ENCODE measurements around the gene ARHGEF11.

ARHGEF11 gene

GRCh38 chr1:156906206-156906906 lies 139.2 kb downstream of the ARHGEF11 start:
- DNase-seq, result no peak

GRCh38 chr1:156905651-156906050 lies 139.9 kb downstream of the ARHGEF11 start:
- no peak for DNase-seq

GRCh38 chr1:156905176-156905575 lies 140.4 kb downstream of the ARHGEF11 start:
- DNase-seq, result no peak

GRCh38 chr1:156904187-156904959 lies 141.2 kb downstream of the ARHGEF11 start:
- no peak for DNase-seq

- no peak for DNase-seq
These were observed 142.0 kb downstream of the ARHGEF11 start for GRCh38 chr1:156903328-156904091.

GRCh38 chr1:156901966-156902915 lies 143.3 kb downstream of the ARHGEF11 start:
- no peak for DNase-seq

- DNase-seq, result no peak
These were observed 144.0 kb downstream of the ARHGEF11 start for GRCh38 chr1:156901590-156901900.

- DNase-seq, result no peak
These were observed 144.5 kb downstream of the ARHGEF11 start for GRCh38 chr1:156900896-156901589.

GRCh38 chr1:156899956-156900718 lies 145.4 kb downstream of the ARHGEF11 start:
- DNase-seq, result no peak

- DNase-seq, result no peak
These were observed 146.4 kb downstream of the ARHGEF11 start for GRCh38 chr1:156898971-156899664.

GRCh38 chr1:156898161-156898566 lies 147.4 kb downstream of the ARHGEF11 start:
- no peak for DNase-seq

GRCh38 chr1:156897078-156897825 lies 148.3 kb downstream of the ARHGEF11 start:
- no peak for DNase-seq

- no peak for DNase-seq
These were observed 149.0 kb downstream of the ARHGEF11 start for GRCh38 chr1:156896490-156897033.

GRCh38 chr1:156895927-156896326 lies 149.6 kb downstream of the ARHGEF11 start:
- DNase-seq, result no peak

- no peak for DNase-seq
These were observed 150.1 kb downstream of the ARHGEF11 start for GRCh38 chr1:156895455-156895812.

GRCh38 chr1:156894711-156895454 lies 150.7 kb downstream of the ARHGEF11 start:
- DNase-seq, result no peak

GRCh38 chr1:156894001-156894400 lies 151.5 kb downstream of the ARHGEF11 start:
- DNase-seq, result no peak

- DNase-seq, result no peak
These were observed 152.2 kb downstream of the ARHGEF11 start, which contains the start of gene PEAR1 for GRCh38 chr1:156893048-156893953. TSS of gene PEAR1 (plus strand) at chr1:156893718. CDS start at chr1:156903927, 10,209 bp downstream.
